IPS-18a (cell line): Measurements from ENCODE around the gene OLFM2.
A peak's percentile ranks its signal among the peaks of the same experiment; 100 is the strongest.
"Not testable (repeated sequence)": the region's sequence is repeated elsewhere in the genome, so short reads cannot be mapped to it uniquely, and the experiment has no call there.

Experiments
- H3K27ac ChIP-seq: one replicate; pipeline ENCODE4 v1.5.1; 2013; ENCODE audit warnings: low read length
- H3K27me3 ChIP-seq: one replicate; pipeline ENCODE4 v1.6.1; 2013; ENCODE audit warnings: mild to moderate bottlenecking, low read length; ENCODE audit not compliant: control insufficient read depth, insufficient read depth
- H3K36me3 ChIP-seq: one replicate; pipeline ENCODE4 v1.6.1; 2013; ENCODE audit warnings: low read depth, low read length; ENCODE audit not compliant: control insufficient read depth
- H3K4me1 ChIP-seq: one replicate; pipeline ENCODE4 v1.6.1; 2013; ENCODE audit warnings: low read depth, low read length; ENCODE audit not compliant: control insufficient read depth
- H3K4me3 ChIP-seq: one replicate; pipeline ENCODE4 v1.5.1; 2013; ENCODE audit warnings: low read length
- H3K9ac ChIP-seq: one replicate; pipeline ENCODE4 v1.6.1; 2013; ENCODE audit warnings: mild to moderate bottlenecking, low read length, moderate library complexity
- H3K9me3 ChIP-seq: one replicate; pipeline ENCODE4 v1.6.1; 2013; ENCODE audit warnings: low read depth, low read length; ENCODE audit not compliant: control insufficient read depth

Gene OLFM2

GRCh38 chr19:9835507-9835949, 100.8 kb downstream of the OLFM2 start:
- Histone ChIP-seq H3K4me3 (peak overlapping the region; percentile 68), H3K36me3 (peaks cover 10% of the 10 kb centered on the region), H3K27ac (no peak overlapping the region), H3K27me3 (no peaks in the 10 kb centered on the region), H3K9me3 (no peaks in the 10 kb centered on the region), H3K4me1 (peaks cover 4% of the 10 kb centered on the region), H3K9ac (peak overlapping the region; percentile 46)

DNA sequence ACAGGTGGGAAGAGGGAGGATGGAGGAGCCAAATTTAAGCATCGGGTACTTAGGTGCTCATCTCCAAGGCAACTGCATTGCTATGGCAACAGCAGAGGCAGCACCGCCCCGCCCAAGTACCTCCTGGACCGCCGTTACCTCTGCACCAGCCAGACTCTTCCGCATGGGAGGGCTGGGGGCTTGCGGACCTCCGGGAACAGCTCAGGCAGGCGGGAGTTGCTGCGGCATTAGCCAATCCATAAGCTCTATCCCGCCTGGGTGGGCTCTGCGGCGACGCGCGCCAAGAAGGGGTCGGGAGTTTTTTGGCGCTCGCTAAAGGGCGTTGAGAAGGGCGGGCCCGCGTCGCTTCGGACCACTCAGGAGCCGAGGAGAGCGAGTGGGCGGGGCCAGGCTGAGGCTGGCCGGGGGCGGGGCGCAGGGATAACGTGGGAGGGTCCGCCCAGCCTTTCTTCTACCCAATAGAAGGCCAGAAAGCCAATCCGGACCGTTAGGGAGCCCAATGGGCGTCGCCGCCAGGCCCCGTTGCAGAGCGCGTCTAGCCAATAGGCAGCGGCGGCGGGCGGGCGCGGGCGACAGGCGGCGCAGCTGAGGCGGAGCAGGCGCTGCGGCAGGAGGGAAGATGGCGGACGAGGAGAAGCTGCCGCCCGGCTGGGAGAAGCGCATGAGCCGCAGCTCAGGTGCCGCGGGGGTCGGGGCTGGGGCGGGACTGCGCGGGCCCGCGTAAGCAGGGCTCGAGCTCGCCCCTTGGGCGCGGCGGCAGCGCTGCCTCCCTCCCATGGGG, 101.4 kb downstream of the OLFM2 start, which contains the start of gene PIN1:
TSS of gene PIN1 (plus strand) at position 593 of the 781 bp plus-strand sequence. CDS start at position 620, 27 bp downstream.
- peak within 1 kb of the TSS; percentile 68 for H3K4me3 ChIP-seq
- peak within 1 kb of the TSS; percentile 46 for H3K9ac ChIP-seq
- H3K4me1 ChIP-seq: peaks cover 4% of the 10 kb centered on the region
- H3K27me3 ChIP-seq: no peaks in the 10 kb centered on the region
- H3K27ac ChIP-seq: no peak within 1 kb of the TSS
- H3K9me3 ChIP-seq: no peaks in the 10 kb centered on the region
- H3K36me3 ChIP-seq: peaks cover 11% of the 10 kb centered on the region

- H3K27ac ChIP-seq: no peak overlapping the region
- peak overlapping the region; percentile 31 for H3K4me3 ChIP-seq
- H3K36me3 ChIP-seq: peaks cover 13% of the 10 kb centered on the region
- no peaks in the 10 kb centered on the region for H3K9me3 ChIP-seq
- H3K4me1 ChIP-seq: peaks cover 4% of the 10 kb centered on the region
- no peak overlapping the region for H3K9ac ChIP-seq
- H3K27me3 ChIP-seq: no peaks in the 10 kb centered on the region
Observed at GRCh38 chr19:9834307-9834725, 102.0 kb downstream of the OLFM2 start.

- H3K9ac ChIP-seq: peak overlapping the region; percentile 76
- H3K36me3 ChIP-seq: peaks cover 8% of the 10 kb centered on the region
- H3K27me3 ChIP-seq: no peaks in the 10 kb centered on the region
- no peaks in the 10 kb centered on the region for H3K9me3 ChIP-seq
- peak overlapping the region; percentile 98 for H3K4me3 ChIP-seq
- no peak overlapping the region for H3K27ac ChIP-seq
- H3K4me1 ChIP-seq: no peaks in the 10 kb centered on the region
Observed at GRCh38 chr19:9828551-9829063, 107.7 kb downstream of the OLFM2 start.

GRCh38 chr19:9827289-9828238, 108.8 kb downstream of the OLFM2 start, which contains the start of gene UBL5:
Gene UBL5, plus strand, starts transcription at chr19:9827918. Its CDS starts 420 bp downstream, at chr19:9828338.
- peaks cover 8% of the 10 kb centered on the region for H3K36me3 ChIP-seq
- H3K4me1 ChIP-seq: no peaks in the 10 kb centered on the region
- H3K27me3 ChIP-seq: no peaks in the 10 kb centered on the region
- H3K9ac ChIP-seq: peak within 1 kb of the TSS; percentile 76
- peak within 1 kb of the TSS; percentile 98 for H3K4me3 ChIP-seq
- peak within 1 kb of the TSS; percentile 49 for H3K27ac ChIP-seq
- H3K9me3 ChIP-seq: no peaks in the 10 kb centered on the region

DNA sequence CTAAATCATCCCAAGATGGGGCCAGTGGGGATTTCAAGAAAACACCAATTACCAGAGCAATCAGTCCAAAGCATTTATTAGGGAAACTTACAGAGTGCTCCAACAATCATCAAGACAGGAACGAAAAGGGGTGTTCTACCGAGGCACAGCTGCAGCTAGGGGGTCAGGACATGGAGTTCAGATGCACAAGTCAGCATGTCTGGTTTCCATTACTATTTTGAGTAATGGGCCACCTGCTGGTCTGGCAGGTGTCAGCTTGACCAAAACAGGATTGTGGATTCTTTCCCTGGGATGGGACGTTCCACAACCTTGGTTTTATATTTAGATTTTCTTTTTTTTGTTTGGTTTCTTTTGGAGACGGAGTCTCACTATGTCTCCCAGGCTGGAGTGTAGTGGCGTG, 112.5 kb downstream of the OLFM2 start:
- no peak overlapping the region for H3K4me3 ChIP-seq
- no peaks in the 10 kb centered on the region for H3K27me3 ChIP-seq
- peaks cover 3% of the 10 kb centered on the region for H3K4me1 ChIP-seq
- H3K36me3 ChIP-seq: no peaks in the 10 kb centered on the region
- H3K9ac ChIP-seq: no peak overlapping the region
- H3K9me3 ChIP-seq: no peaks in the 10 kb centered on the region
- H3K27ac ChIP-seq: no peak overlapping the region

DNA sequence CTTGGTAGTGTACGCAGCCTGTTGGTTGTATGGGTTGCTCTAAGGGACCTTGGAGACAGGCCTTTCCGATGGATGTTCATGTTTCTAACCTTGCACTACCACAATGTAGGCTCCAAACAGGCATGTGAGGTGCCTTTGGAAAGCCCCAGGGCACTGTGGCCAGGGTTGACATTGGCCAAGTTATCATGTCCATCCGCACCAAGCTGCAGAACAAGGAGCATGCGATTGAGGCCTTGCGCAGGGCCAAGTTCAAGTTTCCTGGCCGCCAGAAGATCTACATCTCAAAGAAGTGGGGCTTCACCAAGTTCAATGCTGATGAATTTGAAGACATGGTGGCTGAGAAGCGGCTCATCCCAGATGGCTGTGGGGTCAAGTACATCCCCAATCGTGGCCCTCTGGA, 116.3 kb downstream of the OLFM2 start:
- not testable (repeated sequence) for H3K27ac ChIP-seq, H3K4me1 ChIP-seq, H3K36me3 ChIP-seq, H3K9me3 ChIP-seq, H3K27me3 ChIP-seq, H3K9ac ChIP-seq
- H3K4me3 ChIP-seq: peak overlapping the region; percentile 25

DNA sequence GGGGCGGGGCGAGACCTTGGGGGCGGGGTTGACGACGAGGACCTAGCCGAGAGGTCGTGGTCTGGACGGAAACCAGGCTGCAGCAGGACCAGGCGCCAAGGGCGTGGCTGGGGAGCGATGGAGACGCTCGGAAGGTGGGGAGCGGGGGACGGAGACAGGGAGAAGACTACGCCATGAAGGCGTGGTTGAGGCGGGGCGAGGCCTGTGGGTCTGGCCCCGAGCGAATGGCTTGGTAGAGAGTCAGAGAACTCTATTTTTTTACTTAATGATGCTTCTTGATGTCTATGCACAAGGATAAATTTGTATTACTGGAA, 116.8 kb downstream of the OLFM2 start:
- Histone ChIP-seq H3K9me3 (no peaks in the 10 kb centered on the region), H3K27ac (no peak overlapping the region), H3K36me3 (no peaks in the 10 kb centered on the region), H3K9ac (no peak overlapping the region), H3K4me1 (peaks cover 3% of the 10 kb centered on the region), H3K27me3 (no peaks in the 10 kb centered on the region), H3K4me3 (peak overlapping the region; percentile 25)

DNA sequence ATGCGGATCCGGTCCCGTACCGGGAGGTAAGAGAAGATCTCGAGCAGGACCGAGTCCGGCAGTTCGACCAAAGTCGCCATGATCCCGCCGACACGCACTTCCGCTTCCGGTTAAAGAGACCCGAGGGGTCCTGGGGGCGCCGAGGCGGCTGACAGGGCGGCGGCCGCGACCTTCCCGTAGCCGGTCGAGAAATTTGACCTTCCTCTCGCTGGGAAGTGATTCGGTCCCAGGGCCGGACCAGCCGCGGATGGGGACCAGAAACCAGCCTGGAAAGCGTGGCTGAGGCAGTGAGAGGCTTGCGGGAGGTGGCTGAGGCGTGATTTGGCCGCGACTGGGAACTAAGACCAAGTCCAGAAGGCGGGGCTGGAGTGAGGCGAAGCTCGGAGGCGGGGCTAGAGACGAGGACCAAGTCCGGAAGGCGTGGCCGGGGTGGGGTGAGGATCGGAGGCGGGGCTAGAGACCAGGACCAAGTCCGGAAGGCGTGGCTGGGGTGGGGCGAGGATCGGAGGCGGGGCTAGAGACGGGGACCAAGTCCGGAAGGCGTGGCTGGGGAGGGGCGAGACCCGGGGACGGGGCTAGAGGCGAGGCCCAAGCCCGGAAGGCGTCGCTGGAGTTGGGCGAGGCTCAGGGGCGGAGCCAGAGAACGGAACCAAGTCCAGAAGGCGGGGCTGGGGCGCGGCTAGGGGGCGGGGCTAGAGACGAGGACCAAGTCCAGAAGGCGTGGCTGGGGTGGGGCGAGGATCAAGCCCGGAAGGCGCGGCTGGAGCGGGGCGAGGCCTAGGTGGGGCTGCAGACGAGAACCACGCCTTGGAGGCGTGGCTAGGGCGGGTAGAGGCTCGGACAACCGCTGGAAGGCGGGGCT, 117.3 kb downstream of the OLFM2 start, which contains the start of gene FBXL12:
TSS of gene FBXL12 (minus strand) at position 346 of the 862 bp plus-strand sequence. CDS start at position 80, 266 bp downstream.
- peak within 1 kb of the TSS; percentile 51 for H3K27ac ChIP-seq
- H3K27me3 ChIP-seq: no peaks in the 10 kb centered on the region
- H3K9ac ChIP-seq: peak within 1 kb of the TSS; percentile 64
- peaks cover under 1% of the 10 kb centered on the region for H3K36me3 ChIP-seq
- H3K4me3 ChIP-seq: peak within 1 kb of the TSS; percentile 88
- H3K4me1 ChIP-seq: peaks cover 3% of the 10 kb centered on the region
- no peaks in the 10 kb centered on the region for H3K9me3 ChIP-seq

DNA sequence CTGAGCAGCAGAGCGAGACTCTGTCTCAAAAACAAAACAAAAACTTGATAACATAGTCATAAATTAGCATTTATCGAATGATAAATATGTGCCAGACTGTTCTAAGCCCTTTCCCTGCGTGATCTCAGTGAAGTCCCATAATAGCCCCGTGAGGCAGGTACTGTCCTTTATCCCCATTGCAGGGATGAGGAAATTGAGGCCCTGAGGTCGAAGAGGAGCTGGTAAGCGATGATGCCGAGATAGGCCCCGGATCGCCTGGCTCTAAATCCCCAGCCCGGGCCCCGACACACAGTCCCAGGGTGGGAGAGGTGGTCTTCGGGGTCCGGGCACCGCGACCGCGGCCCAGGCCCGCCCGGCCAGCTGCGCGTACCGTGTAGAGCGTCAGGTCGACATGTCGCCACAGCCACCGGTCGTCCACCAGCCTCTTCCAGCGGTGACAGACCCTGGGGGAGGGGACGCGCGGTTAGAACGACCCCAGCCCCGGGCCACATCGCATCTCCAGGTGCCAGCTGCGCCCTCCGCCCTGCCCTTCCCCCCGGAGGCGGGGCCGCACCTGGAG, 118.1 kb downstream of the OLFM2 start:
- Histone ChIP-seq H3K4me3 (peak overlapping the region; percentile 88), H3K4me1 (peaks cover 3% of the 10 kb centered on the region), H3K27ac (peak overlapping the region; percentile 51), H3K9me3 (no peaks in the 10 kb centered on the region), H3K36me3 (peaks cover 4% of the 10 kb centered on the region), H3K9ac (peak overlapping the region; percentile 64), H3K27me3 (no peaks in the 10 kb centered on the region)
